Activated CD4-positive, alpha-beta T cell treated with anti-CD3 and anti-CD28 coated beads for 4 hours (primary cell): ENCODE results near the gene CAPN6.

Source experiments
- DNase-seq, 2 donors: peaks; one replicate each; pipeline ENCODE4 v3.0.0-alpha.2; 2020

Gene CAPN6

GRCh38 chrX:111270339-111270738, at the start of gene CAPN6:
TSS of gene CAPN6 (minus strand) at chrX:111270483. CDS start at chrX:111263936, 6,547 bp downstream.
- DNase-seq = no peak

GRCh38 chrX:111319451-111319850, 49.2 kb upstream of the CAPN6 start:
- no peak for DNase-seq

GRCh38 chrX:111318901-111319300, 48.6 kb upstream of the CAPN6 start:
- no peak for DNase-seq

- no peak for DNase-seq
Measured at GRCh38 chrX:111309083-111309482, 38.8 kb upstream of the CAPN6 start.

GRCh38 chrX:111308039-111308438, 37.8 kb upstream of the CAPN6 start:
- DNase-seq = no peak

- DNase-seq = no peak
Measured at GRCh38 chrX:111302284-111302683, 32.0 kb upstream of the CAPN6 start.

GRCh38 chrX:111288841-111289240, 18.6 kb upstream of the CAPN6 start:
- no peak for DNase-seq

- no peak for DNase-seq
Measured at GRCh38 chrX:111284631-111285293, 14.5 kb upstream of the CAPN6 start.

GRCh38 chrX:111283446-111283845, 13.2 kb upstream of the CAPN6 start:
- DNase-seq = no peak

- no peak for DNase-seq
Measured at GRCh38 chrX:111282991-111283390, 12.7 kb upstream of the CAPN6 start.

- no peak for DNase-seq
Measured at GRCh38 chrX:111282139-111282538, 11.9 kb upstream of the CAPN6 start.

- DNase-seq = no peak
Measured at GRCh38 chrX:111268506-111268905, 1.8 kb downstream of the CAPN6 start.

- no peak for DNase-seq
Measured at GRCh38 chrX:111265486-111265885, 4.8 kb downstream of the CAPN6 start.

GRCh38 chrX:111264385-111264784, 5.9 kb downstream of the CAPN6 start:
- DNase-seq = no peak

- DNase-seq = no peak
Measured at GRCh38 chrX:111262086-111262485, 8.2 kb downstream of the CAPN6 start.

GRCh38 chrX:111260451-111260850, 9.8 kb downstream of the CAPN6 start:
- DNase-seq = no peak

GRCh38 chrX:111259559-111259958, 10.7 kb downstream of the CAPN6 start:
- DNase-seq = no peak

GRCh38 chrX:111257733-111258132, 12.6 kb downstream of the CAPN6 start:
- DNase-seq = no peak

GRCh38 chrX:111254896-111255693, 15.2 kb downstream of the CAPN6 start:
- DNase-seq = no peak

- DNase-seq = no peak
Measured at GRCh38 chrX:111244235-111244750, 26.0 kb downstream of the CAPN6 start.

- no peak for DNase-seq
Measured at GRCh38 chrX:111216293-111216801, 53.9 kb downstream of the CAPN6 start.

GRCh38 chrX:111207851-111208250, 62.4 kb downstream of the CAPN6 start:
- no peak for DNase-seq

- no peak for DNase-seq
Measured at GRCh38 chrX:111200327-111200726, 70.0 kb downstream of the CAPN6 start.

- DNase-seq = no peak
Measured at GRCh38 chrX:111199505-111199904, 70.8 kb downstream of the CAPN6 start.
